GM18507 (cell line): ENCODE measurements around the gene ADIG.
A peak's percentile ranks its signal among the peaks of the same experiment; 100 is the strongest.

Source experiments
- DNase-seq: peaks from one replicate; pipeline ENCODE4 v3.0.0; 2011; ENCODE audit warnings: low read depth; ENCODE audit not compliant: insufficient read length; ENCODE audit errors: extremely low spot score
- FAIRE-seq: peaks from 2 replicates; lab custom pipeline; 2011; peaks lifted over from hg19 to GRCh38; lab: Jason Lieb, UNC

Gene ADIG

DNA sequence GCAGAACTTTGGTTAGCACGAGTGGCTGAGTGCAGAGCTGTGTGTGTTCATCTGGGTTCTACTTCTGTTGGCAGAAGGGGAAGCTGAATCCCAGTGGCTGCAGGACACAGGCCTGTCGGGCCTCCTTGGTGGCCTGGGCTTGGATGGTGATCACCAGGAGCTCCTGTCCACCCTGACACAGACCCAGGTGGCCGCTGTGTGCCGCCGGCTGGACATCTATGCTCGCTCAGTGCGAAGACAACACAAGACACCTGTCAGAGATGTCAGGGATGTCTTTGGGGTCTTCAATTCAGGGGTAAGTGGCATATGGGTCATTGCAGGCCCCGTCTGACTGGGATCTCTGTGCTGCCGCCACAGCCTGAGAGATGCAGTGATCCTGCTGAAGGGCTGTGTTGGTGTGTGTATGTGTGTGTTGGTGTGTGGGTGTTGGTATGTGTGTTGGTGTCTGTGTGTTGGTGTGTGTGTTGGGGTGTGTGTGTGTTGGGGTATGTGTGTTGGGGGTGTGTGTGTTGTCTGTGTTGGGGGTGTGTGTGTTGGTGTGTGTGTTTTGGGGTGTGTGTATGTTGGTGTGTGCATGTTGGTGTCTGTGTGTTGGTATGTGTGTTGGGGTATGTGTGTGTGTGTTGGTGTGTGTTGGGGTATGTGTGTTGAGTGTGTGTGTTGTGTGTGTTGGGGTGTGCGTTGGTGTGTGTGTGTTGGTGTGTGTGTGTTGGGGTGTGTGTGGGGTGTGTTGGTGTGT lies 46.1 kb downstream of the ADIG start:
- no peak for FAIRE-seq

DNA sequence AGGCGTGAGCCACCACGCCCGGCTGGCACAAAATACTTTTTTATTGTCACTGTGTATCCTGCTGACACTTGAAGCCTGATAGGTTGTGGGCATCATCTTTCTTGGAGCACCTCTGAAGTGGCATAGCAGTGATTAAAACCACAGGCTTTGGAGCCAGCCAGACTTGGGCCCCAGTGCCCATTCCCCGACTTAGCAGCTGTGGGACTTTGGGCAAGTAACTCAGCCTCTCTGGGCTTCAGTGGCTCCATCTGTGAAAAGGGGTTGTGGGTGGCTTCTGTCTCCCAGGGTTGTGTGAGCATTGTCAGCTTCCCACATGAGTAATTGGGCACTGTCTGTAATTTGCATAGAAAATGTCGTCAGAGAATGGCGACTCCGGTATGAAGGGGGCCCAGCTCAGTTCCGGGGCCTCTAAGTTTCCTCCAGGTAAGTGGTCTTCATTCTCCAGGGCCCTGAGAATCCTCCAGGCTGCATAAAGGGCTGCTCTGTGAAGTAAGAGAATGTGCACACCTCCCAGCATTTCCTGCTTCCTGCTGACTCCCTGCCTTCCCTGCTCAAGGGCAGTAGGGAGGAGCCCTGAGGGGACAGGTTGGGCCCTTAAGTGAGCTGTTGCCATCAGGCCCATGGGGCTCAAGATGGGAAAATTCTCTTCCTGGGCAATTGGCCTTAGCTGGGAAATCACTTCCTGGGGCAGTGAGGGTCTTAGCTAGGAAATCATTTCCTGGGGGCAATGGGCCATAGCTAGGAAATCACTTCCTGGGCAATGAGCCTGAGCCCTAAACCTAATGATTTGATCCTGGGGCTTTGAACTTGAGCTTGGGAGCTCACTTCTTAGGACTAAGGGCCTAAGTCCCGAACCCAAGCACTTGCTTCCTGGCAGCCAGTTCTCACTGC lies 47.8 kb downstream of the ADIG start:
- DNase-seq (no peak), FAIRE-seq (no peak)

More for the DNA sequence above, 46.1 kb downstream of the ADIG start:
- DNase-seq = no peak

DNA sequence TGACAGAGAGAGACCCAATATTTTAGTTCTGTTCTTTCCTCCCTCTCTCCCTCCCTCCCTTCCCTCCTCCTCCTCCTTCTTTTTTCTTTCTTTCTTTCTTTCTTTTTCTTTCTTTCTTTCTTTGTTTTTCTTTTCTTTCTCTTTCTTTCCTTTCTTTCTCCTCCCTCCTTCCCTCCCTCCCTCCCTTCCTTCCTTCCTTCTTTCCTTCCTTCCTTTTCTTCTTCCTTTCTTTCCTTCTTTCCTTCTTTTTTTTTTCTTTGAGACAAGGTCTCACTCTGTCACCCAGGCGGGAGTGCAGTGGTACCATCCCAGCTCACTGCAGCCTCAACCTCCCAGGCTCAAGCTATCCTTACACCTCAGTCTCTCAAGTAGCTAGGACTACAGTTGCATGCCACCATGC lies 49.0 kb downstream of the ADIG start:
- FAIRE-seq = no peak
- no peak for DNase-seq

DNA sequence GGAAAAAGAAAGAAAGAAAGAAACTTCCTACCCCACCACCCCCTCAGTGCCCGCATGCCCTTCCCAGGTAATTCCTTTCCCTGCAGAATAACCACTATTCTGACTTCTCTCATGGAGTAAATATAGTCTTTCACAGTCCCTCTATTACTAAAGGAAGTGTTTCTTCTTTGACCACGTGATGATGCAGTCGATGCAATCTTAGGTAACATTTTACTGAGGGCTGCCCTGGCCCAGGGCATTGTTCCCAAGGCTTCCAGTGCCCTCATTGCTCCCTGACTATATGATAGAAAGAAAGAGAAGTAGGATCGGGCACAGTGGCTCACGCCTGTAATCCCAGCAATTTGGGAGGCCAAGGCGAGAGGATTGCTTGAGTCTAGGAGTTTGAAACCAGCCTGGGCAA lies 49.7 kb downstream of the ADIG start:
- no peak for DNase-seq
- FAIRE-seq = no peak

DNA sequence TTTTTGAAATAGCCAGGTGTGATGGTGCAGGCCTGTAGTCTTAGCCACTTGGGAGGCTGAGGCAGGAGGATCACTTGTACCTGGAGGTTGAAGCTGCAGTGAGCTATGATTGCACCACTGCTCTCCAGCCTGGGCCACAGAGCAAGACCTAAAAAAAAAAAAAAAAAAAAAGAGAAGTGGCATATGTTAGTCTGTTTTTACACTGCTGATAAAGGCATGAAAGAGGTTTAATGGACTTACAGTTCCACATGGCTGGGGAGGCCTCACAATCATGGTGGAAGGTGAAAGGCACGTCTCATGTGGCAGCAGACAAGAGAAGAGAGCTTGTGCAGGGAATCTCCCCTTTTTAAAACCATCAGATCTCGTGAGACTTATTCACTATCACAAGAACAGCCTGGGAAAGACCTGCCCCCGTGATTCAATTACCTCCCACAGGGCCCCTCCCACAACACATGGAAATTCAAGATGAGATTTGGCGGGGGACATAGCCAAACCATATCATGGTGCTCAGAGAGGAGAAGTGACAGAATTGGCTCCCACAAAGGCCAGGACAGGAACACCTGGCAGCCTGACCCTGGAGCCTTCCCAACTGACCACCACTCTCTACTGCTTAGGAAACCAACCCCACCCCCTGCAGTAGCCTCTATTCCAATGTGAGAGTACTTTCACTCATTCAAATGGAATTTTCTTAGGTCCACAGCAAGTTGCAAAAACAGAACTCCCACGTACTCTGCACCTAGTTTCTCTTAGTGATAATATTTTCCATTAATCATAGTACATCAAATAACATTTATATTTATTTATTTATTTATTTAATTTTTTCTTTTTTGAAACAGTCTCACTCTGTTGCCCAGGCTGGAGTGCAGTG lies 50.4 kb downstream of the ADIG start:
- DNase-seq (no peak), FAIRE-seq (no peak)

DNA sequence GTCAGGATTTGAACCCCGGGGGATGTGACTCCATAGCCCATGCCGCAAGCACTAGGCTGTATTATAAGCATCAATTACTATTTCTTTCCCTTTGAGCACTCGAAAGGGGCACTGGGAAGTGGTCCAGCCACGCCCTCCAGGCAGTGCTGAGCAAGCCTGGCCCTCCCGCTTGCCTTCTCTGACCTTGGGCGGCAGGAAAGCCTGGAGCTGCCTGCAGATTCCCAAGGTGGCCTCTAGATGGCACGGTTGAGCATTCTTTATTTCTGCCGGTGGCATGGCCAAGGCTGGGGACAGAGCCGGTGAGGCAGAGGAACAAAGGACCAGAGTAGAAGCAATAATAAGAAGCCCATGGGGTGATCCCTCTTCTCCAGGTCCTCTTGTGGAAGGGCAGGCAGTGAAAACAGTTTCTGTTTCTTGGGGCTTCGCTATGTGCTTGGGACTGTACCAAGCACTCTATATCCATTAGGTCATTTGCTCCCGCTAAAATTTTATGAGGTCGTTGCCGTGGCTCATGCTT lies 52.6 kb downstream of the ADIG start:
- FAIRE-seq = peak; percentile 86
- peak; percentile 72 for DNase-seq

DNA sequence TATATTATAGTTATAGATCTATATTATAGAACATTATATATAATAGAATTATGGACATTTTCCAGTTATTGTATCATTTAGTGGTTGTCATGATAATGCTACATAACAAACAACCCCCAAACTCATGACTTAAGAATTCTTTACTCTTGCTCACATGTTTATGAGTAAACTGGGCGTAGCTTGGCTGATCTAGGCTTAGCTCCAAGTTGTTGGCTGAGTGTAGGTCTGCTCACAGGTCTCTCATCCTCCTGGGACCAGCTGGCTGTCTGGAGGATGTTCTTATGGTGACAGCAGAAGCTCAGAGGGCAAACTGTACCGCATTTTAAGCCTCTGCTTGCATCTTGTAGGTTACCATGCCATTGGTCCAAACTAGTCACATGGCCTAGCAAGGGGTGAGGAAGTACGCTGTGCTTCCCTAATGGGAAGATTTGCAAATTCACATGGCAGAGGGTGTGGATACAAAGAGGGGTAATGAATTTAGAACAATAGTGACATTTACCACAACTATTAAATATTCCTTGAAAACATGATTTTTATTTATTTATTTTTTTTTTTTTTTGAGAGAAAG lies 54.8 kb downstream of the ADIG start:
- FAIRE-seq = no peak
- DNase-seq = no peak
